GM21723 (cell line): ENCODE measurements around the gene TRIO.

Experiments used
- ATAC-seq: cut with Tn5 transposase; IDR thresholded peaks from one replicate; pipeline ENCODE4 v1.9.1; 2021; ENCODE audit warnings: mild to moderate bottlenecking, moderate library complexity; ENCODE audit not compliant: unreplicated experiment

Gene TRIO

GRCh38 chr5:14443671-14444093 is 300.5 kb downstream of the TRIO start:
- no peak for ATAC-seq

GRCh38 chr5:14444161-14444560 is 301.0 kb downstream of the TRIO start:
- no peak for ATAC-seq

- no peak for ATAC-seq
These were observed 301.9 kb downstream of the TRIO start for GRCh38 chr5:14445013-14445412.

- ATAC-seq = no peak
These were observed 302.6 kb downstream of the TRIO start for GRCh38 chr5:14445576-14446290.

GRCh38 chr5:14447958-14448911 is 305.1 kb downstream of the TRIO start:
- peak; percentile 71 for ATAC-seq

- ATAC-seq = no peak
These were observed 306.0 kb downstream of the TRIO start for GRCh38 chr5:14449052-14449661.

- no peak for ATAC-seq
These were observed 306.9 kb downstream of the TRIO start for GRCh38 chr5:14450018-14450524.

- ATAC-seq = no peak
These were observed 307.6 kb downstream of the TRIO start for GRCh38 chr5:14450742-14451141.

GRCh38 chr5:14451871-14452270 is 308.7 kb downstream of the TRIO start:
- no peak for ATAC-seq

- ATAC-seq = no peak
These were observed 309.7 kb downstream of the TRIO start for GRCh38 chr5:14452685-14453454.

GRCh38 chr5:14453481-14453880 is 310.3 kb downstream of the TRIO start:
- no peak for ATAC-seq

GRCh38 chr5:14455814-14456321 is 312.7 kb downstream of the TRIO start:
- ATAC-seq = no peak

GRCh38 chr5:14457476-14457875 is 314.3 kb downstream of the TRIO start:
- no peak for ATAC-seq

GRCh38 chr5:14458414-14458813 is 315.3 kb downstream of the TRIO start:
- no peak for ATAC-seq

- no peak for ATAC-seq
These were observed 317.8 kb downstream of the TRIO start for GRCh38 chr5:14460844-14461398.

GRCh38 chr5:14462681-14463080 is 319.5 kb downstream of the TRIO start:
- no peak for ATAC-seq

GRCh38 chr5:14463629-14464028 is 320.5 kb downstream of the TRIO start:
- ATAC-seq = no peak

GRCh38 chr5:14464096-14464495 is 321.0 kb downstream of the TRIO start:
- no peak for ATAC-seq

- ATAC-seq = no peak
These were observed 321.5 kb downstream of the TRIO start for GRCh38 chr5:14464671-14465070.

- no peak for ATAC-seq
These were observed 322.0 kb downstream of the TRIO start for GRCh38 chr5:14465116-14465515.
